ENCODE results near the gene PCNX1.

The PCNX1 gene

GRCh38 chr14:70947739-70948138, 40.5 kb downstream of the PCNX1 start:
- H2AFZ ChIP-seq (ENCODE audit: low read depth, low read length), result no peak overlapping the region
- H4K8ac ChIP-seq (ENCODE audit: low read length), result no peak overlapping the region
- 98% methylated on average over 8 of the region's 8 CpGs for WGBS
- H3K27ac ChIP-seq (ENCODE audit: low read length, poor library complexity, severe bottlenecking), result no peak overlapping the region
- peaks cover 18 to 57% of the 10 kb centered on the region in 2 experiments for H3K36me3 ChIP-seq (ENCODE audit: control insufficient read depth in 1 of 2, insufficient read depth in 2 of 2, low read depth in 1 of 2, low read length in 2 of 2)
- DNase-seq, result no peak
- H3K9ac ChIP-seq (ENCODE audit: low read length), result no peak overlapping the region
- H3K9me3 ChIP-seq (ENCODE audit: control insufficient read depth, low read length), result peaks cover 13% of the 10 kb centered on the region
- H4K91ac ChIP-seq (ENCODE audit: low read length), result no peak overlapping the region
- H2BK120ac ChIP-seq (ENCODE audit: low read depth, low read length), result no peak overlapping the region
- H2BK12ac ChIP-seq (ENCODE audit: low read length in 2 of 2), result no peak overlapping the region
- no peaks in the 10 kb centered on the region for H3K27me3 ChIP-seq (ENCODE audit: control insufficient read depth in 1 of 2, insufficient read depth in 1 of 2, low read length in 2 of 2)
- H3K18ac ChIP-seq (ENCODE audit: low read depth in 1 of 2, low read length in 2 of 2), result no peak overlapping the region
- H3K4me3 ChIP-seq (ENCODE audit: insufficient read depth in 1 of 2, low read depth in 1 of 2, low read length in 2 of 2), result no peak overlapping the region
- no peak overlapping the region for H2BK5ac ChIP-seq (ENCODE audit: low read depth, low read length, poor library complexity, severe bottlenecking)
- no peak overlapping the region for H3K23ac ChIP-seq (ENCODE audit: low read length in 2 of 2)
- no peak overlapping the region for H3K4me2 ChIP-seq (ENCODE audit: low read length, poor library complexity, severe bottlenecking)
- no peaks in the 10 kb centered on the region for H3K4me1 ChIP-seq (ENCODE audit: control insufficient read depth, insufficient read depth, low read depth, low read length)
- H2BK15ac ChIP-seq (ENCODE audit: low read depth, poor library complexity, severe bottlenecking), result no peak overlapping the region
- H3K14ac ChIP-seq (ENCODE audit: low read length in 2 of 2), result no peak overlapping the region
- H2AK5ac ChIP-seq (ENCODE audit: low read length, severe bottlenecking), result no peak overlapping the region
- H3K79me1 ChIP-seq (replicated peaks; ENCODE audit: low read length, poor library complexity, severe bottlenecking), result peaks cover 10% of the 10 kb centered on the region
- H3K4ac ChIP-seq (ENCODE audit: low read depth in 1 of 2, low read length in 2 of 2), result no peak overlapping the region

GRCh38 chr14:70952485-70952884, 45.2 kb downstream of the PCNX1 start:
- Histone ChIP-seq H3K36me3 (ENCODE audit: control insufficient read depth in 1 of 2, insufficient read depth in 2 of 2, low read depth in 1 of 2, low read length in 2 of 2) (peaks cover 10 to 55% of the 10 kb centered on the region in 2 experiments), H3K14ac (ENCODE audit: low read length in 2 of 2) (no peak overlapping the region), H2BK120ac (ENCODE audit: low read depth, low read length) (no peak overlapping the region), H3K79me1 (replicated peaks; ENCODE audit: low read length, poor library complexity, severe bottlenecking) (peaks cover 10% of the 10 kb centered on the region), H3K18ac (ENCODE audit: low read depth in 1 of 2, low read length in 2 of 2) (no peak overlapping the region), H2AK5ac (ENCODE audit: low read length, severe bottlenecking) (no peak overlapping the region), H3K4me2 (ENCODE audit: low read length, poor library complexity, severe bottlenecking) (no peak overlapping the region), H4K8ac (ENCODE audit: low read length) (no peak overlapping the region), H2BK5ac (ENCODE audit: low read depth, low read length, poor library complexity, severe bottlenecking) (no peak overlapping the region), H2AFZ (ENCODE audit: low read depth, low read length) (no peak overlapping the region), H3K9me3 (ENCODE audit: control insufficient read depth, low read length) (peaks cover 2% of the 10 kb centered on the region), H3K4me1 (ENCODE audit: control insufficient read depth, insufficient read depth, low read depth, low read length) (no peaks in the 10 kb centered on the region), H4K91ac (ENCODE audit: low read length) (no peak overlapping the region), H3K9ac (ENCODE audit: low read length) (no peak overlapping the region), H2BK12ac (ENCODE audit: low read length in 2 of 2) (no peak overlapping the region), H3K23ac (ENCODE audit: low read length in 2 of 2) (no peak overlapping the region), H3K4ac (ENCODE audit: low read depth in 1 of 2, low read length in 2 of 2) (no peak overlapping the region), H3K27ac (ENCODE audit: low read length, poor library complexity, severe bottlenecking) (no peak overlapping the region), H3K27me3 (ENCODE audit: control insufficient read depth in 1 of 2, insufficient read depth in 1 of 2, low read length in 2 of 2) (no peaks in the 10 kb centered on the region), H2BK15ac (ENCODE audit: low read depth, poor library complexity, severe bottlenecking) (no peak overlapping the region), H3K4me3 (ENCODE audit: insufficient read depth in 1 of 2, low read depth in 1 of 2, low read length in 2 of 2) (no peak overlapping the region)
- no peak for DNase-seq
- WGBS, result no CpG with 5 or more reads among the region's 3 CpGs

GRCh38 chr14:70954068-70954467, 46.8 kb downstream of the PCNX1 start:
- Histone ChIP-seq H2BK12ac (ENCODE audit: low read length in 2 of 2) (no peak overlapping the region), H3K4me1 (ENCODE audit: control insufficient read depth, insufficient read depth, low read depth, low read length) (no peaks in the 10 kb centered on the region), H4K91ac (ENCODE audit: low read length) (no peak overlapping the region), H3K14ac (ENCODE audit: low read length in 2 of 2) (no peak overlapping the region), H3K27ac (ENCODE audit: low read length, poor library complexity, severe bottlenecking) (no peak overlapping the region), H2BK15ac (ENCODE audit: low read depth, poor library complexity, severe bottlenecking) (no peak overlapping the region), H3K27me3 (ENCODE audit: control insufficient read depth in 1 of 2, insufficient read depth in 1 of 2, low read length in 2 of 2) (no peaks in the 10 kb centered on the region), H3K9me3 (ENCODE audit: control insufficient read depth, low read length) (no peaks in the 10 kb centered on the region), H3K23ac (ENCODE audit: low read length in 2 of 2) (no peak overlapping the region), H3K79me1 (replicated peaks; ENCODE audit: low read length, poor library complexity, severe bottlenecking) (peaks cover 13% of the 10 kb centered on the region), H2AFZ (ENCODE audit: low read depth, low read length) (no peak overlapping the region), H3K36me3 (ENCODE audit: control insufficient read depth in 1 of 2, insufficient read depth in 2 of 2, low read depth in 1 of 2, low read length in 2 of 2) (peaks cover 5 to 39% of the 10 kb centered on the region in 2 experiments), H4K8ac (ENCODE audit: low read length) (no peak overlapping the region), H2AK5ac (ENCODE audit: low read length, severe bottlenecking) (no peak overlapping the region), H3K18ac (ENCODE audit: low read depth in 1 of 2, low read length in 2 of 2) (no peak overlapping the region), H2BK120ac (ENCODE audit: low read depth, low read length) (no peak overlapping the region), H2BK5ac (ENCODE audit: low read depth, low read length, poor library complexity, severe bottlenecking) (no peak overlapping the region), H3K4me2 (ENCODE audit: low read length, poor library complexity, severe bottlenecking) (no peak overlapping the region), H3K4ac (ENCODE audit: low read depth in 1 of 2, low read length in 2 of 2) (no peak overlapping the region), H3K9ac (ENCODE audit: low read length) (peak overlapping the region; percentile 45), H3K4me3 (ENCODE audit: insufficient read depth in 1 of 2, low read depth in 1 of 2, low read length in 2 of 2) (no peak overlapping the region)
- no peak for DNase-seq
- no CpG with 5 or more reads among the region's 1 CpG for WGBS

- H3K4me2 ChIP-seq (ENCODE audit: low read length, poor library complexity, severe bottlenecking), result no peak overlapping the region
- H3K23ac ChIP-seq (ENCODE audit: low read length in 2 of 2), result no peak overlapping the region
- H3K4me3 ChIP-seq (ENCODE audit: insufficient read depth in 1 of 2, low read depth in 1 of 2, low read length in 2 of 2), result no peak overlapping the region
- H3K36me3 ChIP-seq (ENCODE audit: control insufficient read depth in 1 of 2, insufficient read depth in 2 of 2, low read depth in 1 of 2, low read length in 2 of 2), result peaks cover 2 to 25% of the 10 kb centered on the region in 2 experiments
- no peak overlapping the region for H3K4ac ChIP-seq (ENCODE audit: low read depth in 1 of 2, low read length in 2 of 2)
- H2BK120ac ChIP-seq (ENCODE audit: low read depth, low read length), result no peak overlapping the region
- peak; percentile 63 for DNase-seq
- H3K9me3 ChIP-seq (ENCODE audit: control insufficient read depth, low read length), result no peaks in the 10 kb centered on the region
- H2AK5ac ChIP-seq (ENCODE audit: low read length, severe bottlenecking), result no peak overlapping the region
- H3K14ac ChIP-seq (ENCODE audit: low read length in 2 of 2), result no peak overlapping the region
- 89% methylated on average over 5 of the region's 5 CpGs for WGBS
- H4K91ac ChIP-seq (ENCODE audit: low read length), result no peak overlapping the region
- no peak overlapping the region for H3K27ac ChIP-seq (ENCODE audit: low read length, poor library complexity, severe bottlenecking)
- H4K8ac ChIP-seq (ENCODE audit: low read length), result no peak overlapping the region
- no peak overlapping the region for H2BK12ac ChIP-seq (ENCODE audit: low read length in 2 of 2)
- no peak overlapping the region for H2BK5ac ChIP-seq (ENCODE audit: low read depth, low read length, poor library complexity, severe bottlenecking)
- no peak overlapping the region for H2AFZ ChIP-seq (ENCODE audit: low read depth, low read length)
- no peak overlapping the region for H3K18ac ChIP-seq (ENCODE audit: low read depth in 1 of 2, low read length in 2 of 2)
- H3K27me3 ChIP-seq (ENCODE audit: control insufficient read depth in 1 of 2, insufficient read depth in 1 of 2, low read length in 2 of 2), result no peaks in the 10 kb centered on the region
- H3K4me1 ChIP-seq (ENCODE audit: control insufficient read depth, insufficient read depth, low read depth, low read length), result no peaks in the 10 kb centered on the region
- no peak overlapping the region for H2BK15ac ChIP-seq (ENCODE audit: low read depth, poor library complexity, severe bottlenecking)
- H3K9ac ChIP-seq (ENCODE audit: low read length), result peak overlapping the region; percentile 52
- peaks cover 11% of the 10 kb centered on the region for H3K79me1 ChIP-seq (replicated peaks; ENCODE audit: low read length, poor library complexity, severe bottlenecking)
These were observed 48.6 kb downstream of the PCNX1 start for GRCh38 chr14:70955543-70956480.

Measured in mesenchymal stem cell (in vitro differentiated cells and primary cell).